T1000 (cell line): ENCODE results near the gene ASIC2.

Source experiments
- DNase-seq: peaks from one replicate; lab custom pipeline; 2025; ENCODE audit warnings: mixed read lengths; lab: John Stamatoyannopoulos, UW

ASIC2 gene

DNA sequence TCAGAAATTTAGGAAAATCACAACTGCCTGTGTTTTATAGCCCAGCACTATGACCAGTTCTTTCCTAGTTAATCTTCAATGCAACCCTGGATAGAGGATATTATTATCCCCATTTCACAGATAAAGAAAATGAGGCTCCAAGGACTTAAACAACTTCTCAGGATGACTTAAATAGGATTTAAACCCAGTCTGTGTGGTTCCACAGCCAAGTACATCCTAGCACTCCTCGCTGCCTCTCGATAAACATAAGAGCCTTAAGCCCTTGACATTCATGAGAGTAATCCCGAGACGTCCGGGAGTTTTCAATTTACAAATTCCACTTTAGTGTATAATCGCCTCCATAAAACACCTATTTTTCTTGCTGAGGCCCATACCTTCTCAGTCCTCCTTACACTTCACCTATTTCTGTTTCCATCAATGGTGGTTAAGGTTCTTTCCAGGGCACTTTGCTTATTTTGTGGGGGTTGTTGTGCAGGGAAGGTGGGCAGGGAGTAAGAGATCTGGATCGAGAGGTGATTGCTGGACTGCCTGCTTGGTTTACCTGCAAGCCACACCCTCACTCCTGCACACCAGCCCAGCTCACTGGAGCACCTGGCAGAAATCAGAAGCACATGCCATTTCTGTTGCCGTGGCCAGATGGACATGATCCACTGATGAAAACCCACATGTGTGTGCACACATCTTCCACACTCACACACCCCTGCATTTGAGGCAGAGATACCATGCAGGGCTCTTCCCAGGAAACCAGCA lies 50.5 kb downstream of the ASIC2 start:
- DNase-seq: no peak

- no peak for DNase-seq
Measured at GRCh38 chr17:33241390-33241789, 51.7 kb downstream of the ASIC2 start.

DNA sequence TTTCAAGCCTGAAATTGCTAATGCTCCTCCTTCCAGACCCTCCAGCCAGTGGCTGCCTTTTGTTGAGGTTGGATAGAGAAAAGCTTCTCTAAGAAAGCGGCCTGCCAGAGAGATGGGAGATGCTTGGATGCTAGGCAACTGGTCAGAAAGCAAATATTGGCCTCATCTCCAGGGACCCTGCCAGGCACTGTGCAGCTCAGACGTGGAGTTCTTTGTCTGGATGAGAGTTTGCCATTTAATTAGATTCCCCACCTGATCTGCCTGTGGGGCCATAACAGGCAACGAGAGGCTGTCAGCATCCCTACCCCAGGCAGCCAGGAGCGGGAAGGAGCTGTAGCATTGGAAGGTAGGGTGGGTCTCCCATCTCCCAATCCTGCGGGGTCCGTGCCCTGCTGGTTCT lies 52.7 kb downstream of the ASIC2 start:
- no peak for DNase-seq

GRCh38 chr17:33239702-33240101 lies 53.4 kb downstream of the ASIC2 start:
- DNase-seq: no peak

DNA sequence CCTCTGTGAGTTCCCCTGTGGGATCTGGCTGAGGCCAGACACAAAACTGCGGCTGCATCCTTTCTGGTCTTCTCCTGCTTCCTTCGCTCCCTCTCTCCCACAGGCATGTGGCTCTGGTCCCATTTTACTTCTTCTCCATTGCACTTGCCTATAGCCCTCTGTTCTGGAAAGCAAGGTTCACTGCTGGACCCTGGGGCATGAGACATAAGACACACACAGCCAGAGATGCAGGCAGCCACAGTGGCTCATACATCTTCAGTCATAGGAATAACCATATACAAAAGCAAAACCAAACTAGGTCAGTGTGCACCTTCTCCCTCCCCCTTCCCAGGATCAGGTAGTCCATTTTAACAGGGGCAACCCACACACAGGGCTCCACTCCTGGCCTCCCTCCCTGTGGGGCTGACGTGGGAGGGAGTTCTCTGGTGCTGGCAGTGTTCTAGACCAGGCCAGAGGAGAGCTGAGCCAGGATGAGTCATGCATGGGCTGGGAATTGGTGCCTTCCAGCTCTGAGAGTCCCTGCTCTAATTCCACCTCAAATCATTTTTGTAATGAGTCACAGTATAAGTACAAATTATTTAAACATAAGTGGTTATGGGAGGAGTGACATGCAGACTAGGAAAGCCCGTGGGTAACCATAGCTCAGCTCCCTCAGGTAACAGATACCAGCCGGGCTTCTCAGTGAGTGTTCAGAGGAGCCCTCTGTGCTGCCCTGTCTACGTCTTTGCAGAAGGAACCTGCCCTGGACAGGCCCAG lies 58.0 kb downstream of the ASIC2 start:
- DNase-seq: peak; percentile 16

DNA sequence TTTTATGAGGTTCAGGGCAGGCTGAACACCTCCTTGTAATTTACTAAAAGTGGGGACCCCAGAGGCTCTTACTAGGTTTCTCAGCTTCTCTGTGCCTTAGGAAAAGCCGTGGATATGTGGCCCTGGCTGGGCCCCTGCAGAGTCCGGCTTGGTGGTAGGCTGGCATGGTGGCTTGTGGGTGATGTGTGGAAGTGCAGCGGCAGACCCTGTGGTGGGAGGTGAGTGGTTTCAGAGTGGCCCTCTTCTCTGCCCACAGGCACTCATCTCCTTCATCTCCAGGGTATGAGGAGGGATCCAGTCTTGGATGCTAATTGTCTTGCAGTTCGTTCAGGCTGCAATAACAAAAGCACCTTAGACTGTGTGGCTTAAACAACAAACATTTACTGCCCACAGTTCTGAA lies 58.9 kb downstream of the ASIC2 start:
- DNase-seq: no peak

- DNase-seq: no peak
Measured at GRCh38 chr17:33233811-33234177, 59.3 kb downstream of the ASIC2 start.

DNA sequence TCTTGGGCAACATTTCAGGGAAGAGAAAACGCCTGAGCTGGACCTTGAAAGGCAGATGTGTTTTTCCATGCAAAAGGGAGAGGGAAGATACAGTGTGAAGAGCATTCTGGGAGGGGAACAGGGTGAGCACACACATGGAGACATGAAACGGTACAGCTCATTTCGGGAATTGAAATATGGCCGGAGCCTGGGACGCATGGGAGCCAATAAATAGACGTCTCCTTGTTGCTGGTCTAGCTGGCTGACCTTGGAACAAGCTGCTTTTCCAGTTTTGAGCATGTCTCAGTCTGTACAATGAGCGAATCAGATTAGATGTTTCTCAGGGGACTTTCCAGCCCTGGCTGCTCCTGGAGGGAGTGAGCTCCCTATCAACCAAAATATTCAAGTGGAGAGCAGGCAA lies 63.6 kb downstream of the ASIC2 start:
- no peak for DNase-seq

DNA sequence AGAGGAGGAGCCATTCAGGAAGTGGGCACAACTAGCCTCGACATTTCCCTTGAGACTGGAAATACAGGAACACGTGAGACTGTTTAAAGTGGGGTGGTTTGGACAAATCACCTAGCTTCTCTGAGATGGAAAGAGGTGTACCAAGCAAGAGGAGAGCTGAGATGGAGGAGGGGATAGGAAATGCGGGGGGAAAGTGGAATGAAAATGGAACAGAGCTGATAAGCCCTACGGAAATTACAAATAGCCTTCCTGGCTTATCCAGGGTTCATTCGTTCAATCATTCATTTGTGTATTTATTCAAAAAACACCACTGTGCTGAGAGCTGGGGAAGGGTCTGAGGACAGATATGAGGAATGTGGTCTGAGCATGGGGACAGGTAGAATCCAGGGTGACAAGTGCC lies 64.1 kb downstream of the ASIC2 start:
- DNase-seq: no peak

- no peak for DNase-seq
Measured at GRCh38 chr17:33228548-33228947, 64.5 kb downstream of the ASIC2 start.

DNA sequence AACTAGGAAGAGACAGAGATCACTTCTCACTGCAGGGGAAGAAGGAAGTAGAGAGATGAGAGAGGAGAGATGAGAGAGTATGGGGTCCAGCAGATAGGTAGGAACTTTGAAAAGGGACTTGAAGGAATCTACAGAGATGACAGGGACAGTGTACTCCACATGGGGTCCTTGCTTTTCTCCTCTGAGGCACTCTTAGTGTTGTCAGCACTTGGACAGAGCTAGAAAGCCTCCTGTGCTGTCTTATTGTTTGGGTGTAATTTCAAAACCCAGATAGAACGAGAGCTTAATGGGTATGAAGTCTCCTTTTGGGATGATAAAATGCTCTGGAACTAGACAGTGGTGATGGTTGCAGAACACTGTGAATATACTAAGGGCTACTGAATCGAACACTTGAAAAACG lies 65.2 kb downstream of the ASIC2 start:
- DNase-seq: no peak

DNA sequence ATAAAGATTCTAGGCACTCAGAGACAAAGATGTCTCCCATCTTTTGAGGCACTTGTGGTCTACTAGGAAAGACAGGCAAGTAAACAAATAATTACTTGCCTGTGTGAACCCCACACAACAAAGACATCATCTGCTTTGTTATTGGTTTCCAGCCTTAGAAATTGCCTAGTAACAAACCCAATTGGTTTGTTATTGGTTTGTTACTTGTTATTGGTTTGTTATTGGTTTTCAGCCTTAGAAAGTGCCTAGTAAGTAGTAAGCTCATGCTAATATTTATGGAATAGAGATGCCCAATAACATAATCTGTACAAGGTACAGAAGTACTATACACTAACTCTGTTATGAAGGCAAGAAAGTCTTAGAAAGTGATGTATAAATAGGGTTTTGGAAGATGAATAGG lies 67.1 kb downstream of the ASIC2 start:
- no peak for DNase-seq

- DNase-seq: no peak
Measured at GRCh38 chr17:33225509-33225908, 67.6 kb downstream of the ASIC2 start.

DNA sequence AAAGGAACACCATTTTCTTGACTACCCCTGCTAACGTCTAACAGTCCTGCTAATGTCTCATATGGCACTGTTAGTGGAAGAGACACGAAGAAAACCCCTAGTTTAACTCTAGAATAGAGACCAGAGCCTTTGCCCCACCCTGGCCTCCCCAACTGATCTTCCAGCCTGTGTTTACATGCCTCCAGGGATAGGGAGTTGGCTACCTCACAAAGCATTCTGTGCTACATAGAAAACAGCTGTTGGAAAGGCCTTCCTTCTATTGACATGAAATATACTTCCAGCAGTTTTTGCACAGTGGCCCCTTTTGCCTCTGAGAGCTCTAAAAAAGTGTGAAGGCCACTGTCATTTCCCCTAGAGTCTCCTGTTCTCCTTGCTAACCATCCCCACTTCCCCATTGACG lies 73.1 kb downstream of the ASIC2 start:
- no peak for DNase-seq

GRCh38 chr17:33218698-33219601 lies 74.1 kb downstream of the ASIC2 start:
- no peak for DNase-seq

DNA sequence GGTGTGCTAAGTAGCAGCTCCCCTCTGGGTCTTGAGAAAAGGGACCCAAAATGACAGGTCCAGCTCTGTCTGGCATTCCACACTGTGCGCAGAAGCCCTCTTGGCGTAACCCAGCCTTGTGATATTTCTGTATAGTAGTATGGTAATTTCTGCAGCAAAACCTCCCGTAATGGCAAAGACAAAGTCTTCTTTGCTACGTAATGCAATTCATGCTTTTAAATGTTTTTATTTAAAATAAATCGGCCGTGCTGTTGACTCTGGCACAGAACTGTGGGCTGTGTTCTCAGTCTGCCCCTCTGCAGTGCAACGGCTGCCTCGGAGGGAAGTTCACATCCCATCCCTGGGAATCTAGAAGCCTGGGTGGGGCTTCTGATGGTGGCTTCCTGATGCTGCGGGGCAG lies 75.2 kb downstream of the ASIC2 start:
- no peak for DNase-seq

- no peak for DNase-seq
Measured at GRCh38 chr17:33214996-33215395, 78.1 kb downstream of the ASIC2 start.

GRCh38 chr17:33210285-33210684 lies 82.8 kb downstream of the ASIC2 start:
- DNase-seq: no peak

- DNase-seq: no peak
Measured at GRCh38 chr17:33209671-33210070, 83.4 kb downstream of the ASIC2 start.

DNA sequence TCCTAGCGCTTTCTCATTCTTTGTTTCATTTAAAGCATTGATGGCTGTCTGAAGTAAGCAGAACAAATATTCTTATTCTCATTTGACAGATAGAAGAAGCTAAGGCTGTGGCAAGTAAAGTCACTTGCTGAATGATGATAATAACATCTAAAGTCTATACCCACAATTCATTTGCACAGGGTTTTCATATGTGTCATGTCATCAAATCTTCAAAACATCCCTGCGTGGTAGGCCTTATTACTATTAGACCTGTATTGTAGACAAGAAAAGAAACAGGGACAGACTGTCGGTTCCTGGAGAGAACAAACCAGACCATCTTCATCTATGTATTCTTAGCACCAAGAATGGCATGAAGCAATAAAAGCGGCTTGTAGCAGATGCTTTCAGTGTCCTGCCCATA lies 85.9 kb downstream of the ASIC2 start:
- DNase-seq: no peak

DNA sequence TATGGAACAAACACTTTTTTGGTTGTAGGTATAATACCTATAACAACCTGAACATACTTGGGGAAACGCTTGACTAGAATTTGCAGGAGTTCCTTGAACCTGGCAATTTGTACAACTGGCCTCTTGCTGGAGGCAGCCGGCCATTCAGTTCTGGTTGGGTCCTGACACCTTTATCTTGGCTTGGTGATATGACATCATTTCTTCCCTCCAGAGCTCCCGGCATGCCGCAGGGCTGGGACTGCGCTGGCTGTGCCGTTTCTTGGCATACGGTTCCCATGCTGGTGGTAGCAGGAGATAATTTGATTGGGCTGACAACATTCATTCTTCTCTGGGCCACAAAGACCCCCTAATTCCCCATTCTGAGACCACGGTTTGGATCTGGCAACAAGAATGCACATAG lies 87.5 kb downstream of the ASIC2 start:
- DNase-seq: no peak

DNA sequence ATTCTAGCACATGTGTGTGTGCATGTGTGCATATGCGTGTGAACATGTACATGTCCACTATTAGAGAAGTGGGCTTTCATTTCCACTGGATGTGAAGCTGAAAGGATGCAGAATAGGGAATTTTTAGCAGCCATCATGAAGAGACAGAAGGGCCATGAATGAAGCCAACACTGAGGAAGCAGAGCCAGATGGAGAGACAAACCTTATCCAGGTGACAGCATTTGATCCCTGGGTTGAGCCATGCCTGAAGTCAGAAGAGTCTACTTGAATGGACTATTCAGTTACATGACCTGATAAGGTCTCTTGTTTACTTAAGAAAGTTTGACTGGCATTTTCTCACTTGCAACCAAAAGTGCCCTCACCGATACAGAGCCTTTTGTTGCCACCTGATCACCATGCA lies 88.4 kb downstream of the ASIC2 start:
- DNase-seq: no peak

- DNase-seq: no peak
Measured at GRCh38 chr17:33204156-33204555, 88.9 kb downstream of the ASIC2 start.
